Left renal pelvis (tissue), 4 donors: ENCODE data around the gene SBF2. TPM values are rescaled to one million over a fixed set of nuclear protein-coding genes. Genes with fewer than 3 reads are reported as not detected.

Experiments used
- DNase-seq, 4 donors: peaks; one replicate each; pipeline ENCODE4 v3.0.0-alpha.2; 2013; ENCODE audit warnings: low read depth in 4 of 4, low spot score in 3 of 4
- polyA plus RNA-seq, 4 donors: library from polyadenylated mRNA; unstranded; fragments of 120-200 nt; gene quantifications; one replicate each; pipeline ENCODE4 v1.2.1, GENCODE V29; 2013; ENCODE audit not compliant: insufficient read length in 4 of 4

SBF2 gene
- polyA plus RNA-seq, 4 donors: 43.2 to 51.3 (median 49.2) TPM

GRCh38 chr11:9740202-9740883, 553.7 kb downstream of the SBF2 start:
- DNase-seq: no peak

GRCh38 chr11:9739123-9739900, 554.7 kb downstream of the SBF2 start:
- no peak for DNase-seq

- no peak for DNase-seq
Measured at GRCh38 chr11:9738707-9739106, 555.3 kb downstream of the SBF2 start.

GRCh38 chr11:9738116-9738515, 555.9 kb downstream of the SBF2 start:
- no peak for DNase-seq

GRCh38 chr11:9736365-9736764, 557.7 kb downstream of the SBF2 start:
- DNase-seq: no peak

- DNase-seq: no peak
Measured at GRCh38 chr11:9735919-9736318, 558.1 kb downstream of the SBF2 start.

GRCh38 chr11:9735236-9735635, 558.8 kb downstream of the SBF2 start:
- DNase-seq: no peak

GRCh38 chr11:9733212-9733611, 560.8 kb downstream of the SBF2 start:
- DNase-seq: no peak

GRCh38 chr11:9732453-9732852, 561.6 kb downstream of the SBF2 start:
- no peak for DNase-seq

- no peak for DNase-seq
Measured at GRCh38 chr11:9731256-9731655, 562.8 kb downstream of the SBF2 start.

Other genes starting within 250 kb of the SBF2 start
- gene ADM, start 10.9 kb upstream of the SBF2 start, polyA plus RNA-seq: 10 to 100 TPM in 3 of 4 donors, 1 to 10 TPM in 1; 6.0 to 13.3 (median 11.0) TPM
- gene AMPD3, start 161.0 kb upstream of the SBF2 start, polyA plus RNA-seq: 1 to 10 TPM; 5.1 to 6.9 (median 6.5) TPM
- 10 to 100 TPM; 23.3 to 46.3 (median 42.3) TPM for gene RNF141, start 247.0 kb upstream of the SBF2 start, polyA plus RNA-seq